Occipital lobe (tissue), 2 donors: ENCODE results near the gene SLC15A5. TPM values are rescaled to one million over a fixed set of nuclear protein-coding genes. Genes with fewer than 3 reads are reported as not detected.

ENCODE experiments used
- DNase-seq: peaks from one replicate; lab custom pipeline; 2025; lab: John Stamatoyannopoulos, UW
- total RNA-seq: library from RNA; depleted of rRNA; stranded (reverse); fragments of >200 nt; gene quantifications from one replicate; pipeline ENCODE4 v1.2.3, GENCODE V29; 2014

Gene SLC15A5
- total RNA-seq, 1 donor from 2014 or later = not detected

- DNase-seq = no peak
These were observed 92.8 kb downstream of the SLC15A5 start for GRCh38 chr12:16184681-16185080.

- no peak for DNase-seq
These were observed 93.9 kb downstream of the SLC15A5 start for GRCh38 chr12:16183541-16183940.

- no peak for DNase-seq
These were observed 101.6 kb downstream of the SLC15A5 start for GRCh38 chr12:16175840-16176239.

GRCh38 chr12:16174282-16174681, 103.2 kb downstream of the SLC15A5 start:
- DNase-seq = no peak

GRCh38 chr12:16171348-16171747, 106.1 kb downstream of the SLC15A5 start:
- DNase-seq = no peak

- no peak for DNase-seq
These were observed 109.4 kb downstream of the SLC15A5 start for GRCh38 chr12:16168078-16168477.

- DNase-seq = no peak
These were observed 110.7 kb downstream of the SLC15A5 start for GRCh38 chr12:16166563-16167470.

- no peak for DNase-seq
These were observed 112.0 kb downstream of the SLC15A5 start for GRCh38 chr12:16165506-16165905.

GRCh38 chr12:16163901-16164300, 113.6 kb downstream of the SLC15A5 start:
- no peak for DNase-seq

GRCh38 chr12:16163146-16163545, 114.3 kb downstream of the SLC15A5 start:
- no peak for DNase-seq

GRCh38 chr12:16159571-16159970, 117.9 kb downstream of the SLC15A5 start:
- DNase-seq = no peak

- DNase-seq = no peak
These were observed 119.4 kb downstream of the SLC15A5 start for GRCh38 chr12:16158050-16158449.

- no peak for DNase-seq
These were observed 121.5 kb downstream of the SLC15A5 start for GRCh38 chr12:16155938-16156337.

GRCh38 chr12:16154990-16155389, 122.5 kb downstream of the SLC15A5 start:
- DNase-seq = no peak

GRCh38 chr12:16152885-16153673, 124.4 kb downstream of the SLC15A5 start:
- DNase-seq = no peak

- DNase-seq = no peak
These were observed 127.2 kb downstream of the SLC15A5 start for GRCh38 chr12:16150276-16150675.

GRCh38 chr12:16148938-16149337, 128.5 kb downstream of the SLC15A5 start:
- DNase-seq = no peak

Other genes with a start within 250 kb of the SLC15A5 start
- 0.31 TPM for gene MGST1, start 70.0 kb upstream of the SLC15A5 start, total RNA-seq